Nephron progenitor cell (in vitro differentiated cells): ENCODE data around the gene PLCH2.

Experiments
- DNase-seq: peaks from one replicate; pipeline ENCODE4 v3.0.0; 2021
- H3K27ac Mint-ChIP-seq: 2 replicates; pipeline ENCODE4 v1.8.0; 2021; ENCODE audit warnings: mild to moderate bottlenecking, moderate library complexity, mixed read lengths
- H3K27me3 Mint-ChIP-seq: 2 replicates; pipeline ENCODE4 v1.8.0; 2021; ENCODE audit warnings: mild to moderate bottlenecking, low read depth, mixed read lengths; ENCODE audit not compliant: poor library complexity
- H3K36me3 Mint-ChIP-seq: 2 replicates; pipeline ENCODE4 v1.8.0; 2021; ENCODE audit warnings: low read depth, mixed read lengths
- H3K4me1 Mint-ChIP-seq: 2 replicates; pipeline ENCODE4 v1.8.0; 2021; ENCODE audit warnings: mixed read lengths
- H3K4me3 Mint-ChIP-seq: 2 replicates; pipeline ENCODE4 v1.8.0; 2021; ENCODE audit warnings: mild to moderate bottlenecking, moderate library complexity, mixed read lengths
- H3K9me3 Mint-ChIP-seq: 2 replicates; pipeline ENCODE4 v1.8.0; 2021; ENCODE audit warnings: mild to moderate bottlenecking, moderate library complexity, mixed read lengths
- TF ChIP-seq, protein P1 (sequence below): fragments of 200-600 bp; sonication (generic); IDR thresholded peaks from 2 replicates; pipeline ENCODE4 v1.5.0; 2021; ENCODE audit warnings: antibody characterized with exemption

PLCH2 gene

DNA sequence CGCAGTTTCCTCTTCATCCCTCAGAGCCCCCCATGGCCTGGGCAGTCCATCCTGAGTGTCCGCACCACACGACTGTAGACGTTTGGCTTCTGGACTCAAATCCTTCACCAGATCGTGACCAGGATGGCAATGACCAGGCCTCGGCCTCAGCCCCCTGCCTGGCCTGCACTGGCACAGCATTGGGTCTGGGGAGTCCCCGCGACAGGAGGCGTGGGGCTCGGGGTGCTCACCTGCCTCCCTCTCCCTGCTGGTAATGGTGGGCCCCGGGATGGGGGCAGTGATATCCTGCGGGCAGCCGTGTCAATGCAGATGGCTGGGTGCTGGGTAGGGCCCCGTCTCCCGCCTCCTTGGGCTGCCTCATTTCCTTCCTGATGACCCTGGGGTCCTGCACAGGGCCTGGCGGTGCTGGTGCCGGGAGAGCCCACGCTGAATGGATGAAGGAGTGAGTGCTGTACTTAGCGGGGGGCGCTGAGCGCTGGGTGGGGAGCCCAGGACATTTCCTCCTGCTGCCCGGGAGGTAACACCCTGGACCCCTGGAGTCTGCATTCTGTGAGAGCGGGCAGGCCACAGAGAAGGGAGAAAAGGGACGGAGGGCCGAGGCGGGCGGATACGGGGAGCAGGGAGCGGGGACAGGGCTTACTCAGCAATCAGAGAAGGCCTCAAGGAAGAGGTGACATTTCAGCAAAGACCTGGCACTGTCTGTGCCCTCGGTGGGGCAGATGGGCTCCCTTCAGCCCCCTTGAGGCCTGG lies 78.0 kb downstream of the PLCH2 start:
- Mint-ChIP-seq H3K9me3 (no peaks in the 10 kb centered on the region), H3K27me3 (peaks cover 10% of the 10 kb centered on the region), H3K27ac (peak overlapping the region; percentile 71), H3K4me1 (peaks cover 42% of the 10 kb centered on the region), H3K4me3 (no peak overlapping the region), H3K36me3 (no peaks in the 10 kb centered on the region)
- TF ChIP-seq, protein P1, sequence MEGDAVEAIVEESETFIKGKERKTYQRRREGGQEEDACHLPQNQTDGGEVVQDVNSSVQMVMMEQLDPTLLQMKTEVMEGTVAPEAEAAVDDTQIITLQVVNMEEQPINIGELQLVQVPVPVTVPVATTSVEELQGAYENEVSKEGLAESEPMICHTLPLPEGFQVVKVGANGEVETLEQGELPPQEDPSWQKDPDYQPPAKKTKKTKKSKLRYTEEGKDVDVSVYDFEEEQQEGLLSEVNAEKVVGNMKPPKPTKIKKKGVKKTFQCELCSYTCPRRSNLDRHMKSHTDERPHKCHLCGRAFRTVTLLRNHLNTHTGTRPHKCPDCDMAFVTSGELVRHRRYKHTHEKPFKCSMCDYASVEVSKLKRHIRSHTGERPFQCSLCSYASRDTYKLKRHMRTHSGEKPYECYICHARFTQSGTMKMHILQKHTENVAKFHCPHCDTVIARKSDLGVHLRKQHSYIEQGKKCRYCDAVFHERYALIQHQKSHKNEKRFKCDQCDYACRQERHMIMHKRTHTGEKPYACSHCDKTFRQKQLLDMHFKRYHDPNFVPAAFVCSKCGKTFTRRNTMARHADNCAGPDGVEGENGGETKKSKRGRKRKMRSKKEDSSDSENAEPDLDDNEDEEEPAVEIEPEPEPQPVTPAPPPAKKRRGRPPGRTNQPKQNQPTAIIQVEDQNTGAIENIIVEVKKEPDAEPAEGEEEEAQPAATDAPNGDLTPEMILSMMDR = no peak
- peak; percentile 3 for DNase-seq

- TF ChIP-seq, protein P1 = peak; percentile 24
- no peaks in the 10 kb centered on the region for H3K9me3 Mint-ChIP-seq
- H3K4me1 Mint-ChIP-seq = peaks cover 37% of the 10 kb centered on the region
- peaks cover 10% of the 10 kb centered on the region for H3K27me3 Mint-ChIP-seq
- no peak overlapping the region for H3K27ac Mint-ChIP-seq
- no peak for DNase-seq
- H3K36me3 Mint-ChIP-seq = no peaks in the 10 kb centered on the region
- no peak overlapping the region for H3K4me3 Mint-ChIP-seq
Observed at GRCh38 chr1:2554621-2555387, 78.7 kb downstream of the PLCH2 start.
